ENCODE measurements around the gene PLB1.

PLB1 gene

DNA sequence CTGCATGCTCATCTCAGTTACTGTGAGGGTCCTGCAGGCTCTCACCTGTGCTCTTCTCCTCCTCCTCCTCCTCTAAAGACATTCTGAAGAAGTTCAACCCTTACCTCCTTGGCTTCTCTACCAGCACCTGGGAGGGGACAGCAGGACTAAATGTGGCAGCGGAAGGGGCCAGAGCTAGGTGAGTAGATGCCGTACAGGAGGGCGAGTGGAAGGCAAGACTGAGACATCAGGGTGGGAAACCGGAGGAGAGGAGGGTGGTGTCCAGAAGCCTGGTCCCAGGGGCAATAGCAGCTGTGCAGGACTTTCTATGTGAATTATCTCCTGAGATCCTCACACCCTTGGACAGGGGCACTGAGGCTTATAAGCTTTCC, 124.9 kb downstream of the PLB1 start:
- Histone ChIP-seq H3K4me3 (replicated peaks; ENCODE audit: insufficient read depth, low read length) (no peak overlapping the region), H3K27me3 (ENCODE audit: insufficient read depth, poor library complexity, severe bottlenecking) (no peaks in the 10 kb centered on the region), H3K27ac (replicated peaks) (peak overlapping the region; percentile 92)
- TF ChIP-seq, protein P1, sequence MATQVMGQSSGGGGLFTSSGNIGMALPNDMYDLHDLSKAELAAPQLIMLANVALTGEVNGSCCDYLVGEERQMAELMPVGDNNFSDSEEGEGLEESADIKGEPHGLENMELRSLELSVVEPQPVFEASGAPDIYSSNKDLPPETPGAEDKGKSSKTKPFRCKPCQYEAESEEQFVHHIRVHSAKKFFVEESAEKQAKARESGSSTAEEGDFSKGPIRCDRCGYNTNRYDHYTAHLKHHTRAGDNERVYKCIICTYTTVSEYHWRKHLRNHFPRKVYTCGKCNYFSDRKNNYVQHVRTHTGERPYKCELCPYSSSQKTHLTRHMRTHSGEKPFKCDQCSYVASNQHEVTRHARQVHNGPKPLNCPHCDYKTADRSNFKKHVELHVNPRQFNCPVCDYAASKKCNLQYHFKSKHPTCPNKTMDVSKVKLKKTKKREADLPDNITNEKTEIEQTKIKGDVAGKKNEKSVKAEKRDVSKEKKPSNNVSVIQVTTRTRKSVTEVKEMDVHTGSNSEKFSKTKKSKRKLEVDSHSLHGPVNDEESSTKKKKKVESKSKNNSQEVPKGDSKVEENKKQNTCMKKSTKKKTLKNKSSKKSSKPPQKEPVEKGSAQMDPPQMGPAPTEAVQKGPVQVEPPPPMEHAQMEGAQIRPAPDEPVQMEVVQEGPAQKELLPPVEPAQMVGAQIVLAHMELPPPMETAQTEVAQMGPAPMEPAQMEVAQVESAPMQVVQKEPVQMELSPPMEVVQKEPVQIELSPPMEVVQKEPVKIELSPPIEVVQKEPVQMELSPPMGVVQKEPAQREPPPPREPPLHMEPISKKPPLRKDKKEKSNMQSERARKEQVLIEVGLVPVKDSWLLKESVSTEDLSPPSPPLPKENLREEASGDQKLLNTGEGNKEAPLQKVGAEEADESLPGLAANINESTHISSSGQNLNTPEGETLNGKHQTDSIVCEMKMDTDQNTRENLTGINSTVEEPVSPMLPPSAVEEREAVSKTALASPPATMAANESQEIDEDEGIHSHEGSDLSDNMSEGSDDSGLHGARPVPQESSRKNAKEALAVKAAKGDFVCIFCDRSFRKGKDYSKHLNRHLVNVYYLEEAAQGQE (IDR thresholded peaks at IDR 0.05; ENCODE audit: insufficient replicate concordance, low read depth): no peak
- TF ChIP-seq SPI1 (IDR thresholded peaks at IDR 0.05; ENCODE audit: borderline replicate concordance, low read depth) (no peak), POLR2AphosphoS5 (IDR thresholded peaks at IDR 0.05; ENCODE audit: low read depth) (no peak), GABPA (IDR thresholded peaks at IDR 0.05; ENCODE audit: low read depth) (no peak)
- TF ChIP-seq, protein P2, sequence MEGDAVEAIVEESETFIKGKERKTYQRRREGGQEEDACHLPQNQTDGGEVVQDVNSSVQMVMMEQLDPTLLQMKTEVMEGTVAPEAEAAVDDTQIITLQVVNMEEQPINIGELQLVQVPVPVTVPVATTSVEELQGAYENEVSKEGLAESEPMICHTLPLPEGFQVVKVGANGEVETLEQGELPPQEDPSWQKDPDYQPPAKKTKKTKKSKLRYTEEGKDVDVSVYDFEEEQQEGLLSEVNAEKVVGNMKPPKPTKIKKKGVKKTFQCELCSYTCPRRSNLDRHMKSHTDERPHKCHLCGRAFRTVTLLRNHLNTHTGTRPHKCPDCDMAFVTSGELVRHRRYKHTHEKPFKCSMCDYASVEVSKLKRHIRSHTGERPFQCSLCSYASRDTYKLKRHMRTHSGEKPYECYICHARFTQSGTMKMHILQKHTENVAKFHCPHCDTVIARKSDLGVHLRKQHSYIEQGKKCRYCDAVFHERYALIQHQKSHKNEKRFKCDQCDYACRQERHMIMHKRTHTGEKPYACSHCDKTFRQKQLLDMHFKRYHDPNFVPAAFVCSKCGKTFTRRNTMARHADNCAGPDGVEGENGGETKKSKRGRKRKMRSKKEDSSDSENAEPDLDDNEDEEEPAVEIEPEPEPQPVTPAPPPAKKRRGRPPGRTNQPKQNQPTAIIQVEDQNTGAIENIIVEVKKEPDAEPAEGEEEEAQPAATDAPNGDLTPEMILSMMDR (IDR thresholded peaks at IDR 0.05; ENCODE audit: insufficient read depth, low read length): no peak
- DNase-seq (ENCODE audit: low read depth in 1 of 2, low spot score in 1 of 2): no peak

DNA sequence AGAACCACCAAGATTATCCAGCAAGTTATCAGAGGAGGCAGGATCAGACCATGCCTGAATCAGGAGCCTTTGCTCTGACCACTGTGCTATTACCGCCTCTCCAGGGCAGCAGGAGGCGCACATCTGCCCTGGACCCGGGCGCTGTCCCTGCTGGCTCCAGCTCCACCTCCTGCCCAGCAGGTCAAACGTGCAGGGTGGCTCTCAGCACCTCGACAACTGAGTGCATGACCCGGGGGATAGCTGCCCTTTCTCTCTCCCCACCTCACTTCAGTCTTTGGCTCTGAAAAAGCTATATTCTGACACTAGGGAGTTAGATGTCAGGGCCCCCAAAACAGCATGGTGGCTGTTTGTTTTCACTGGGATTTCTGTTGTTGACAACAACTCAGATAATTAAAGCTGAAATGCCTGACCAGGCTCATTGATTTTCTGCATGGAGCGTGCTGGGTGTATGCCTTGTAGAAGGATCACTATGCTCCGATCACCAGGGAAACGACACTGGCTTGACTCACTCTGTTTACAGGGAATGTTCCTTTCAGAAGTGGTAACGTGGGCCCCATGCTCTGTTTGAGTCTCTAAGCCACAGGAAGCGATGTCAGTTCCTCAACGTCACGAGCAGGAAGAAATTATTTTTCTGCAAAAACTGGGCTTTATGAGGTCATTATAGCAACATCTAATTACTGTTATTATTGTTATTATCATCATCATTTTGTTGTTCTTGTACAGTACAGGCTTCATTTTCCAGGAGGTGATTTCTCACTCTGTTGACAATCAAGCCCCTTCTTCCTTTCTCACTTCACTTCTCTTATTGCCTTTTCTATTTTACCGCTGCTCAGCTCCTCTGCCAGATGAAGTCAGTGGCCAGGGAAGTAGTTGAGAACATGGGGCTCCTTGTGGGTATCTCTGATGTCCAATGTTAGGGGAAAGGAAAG, 125.6 kb downstream of the PLB1 start:
- H3K27ac ChIP-seq (replicated peaks): peak overlapping the region; percentile 92
- H3K4me3 ChIP-seq (replicated peaks; ENCODE audit: insufficient read depth, low read length): no peak overlapping the region
- no peaks in the 10 kb centered on the region for H3K27me3 ChIP-seq (ENCODE audit: insufficient read depth, poor library complexity, severe bottlenecking)
- DNase-seq (ENCODE audit: low read depth in 1 of 2, low spot score in 1 of 2): peak; percentile 62 to 81
- TF ChIP-seq, protein P1 (IDR thresholded peaks at IDR 0.05; ENCODE audit: insufficient replicate concordance, low read depth): no peak
- TF ChIP-seq, protein P2 (IDR thresholded peaks at IDR 0.05; ENCODE audit: insufficient read depth, low read length): peak; percentile 30
- TF ChIP-seq SPI1 (IDR thresholded peaks at IDR 0.05; ENCODE audit: borderline replicate concordance, low read depth): peak; percentile 12; the same call in 1 of the 2 replicates
- TF ChIP-seq POLR2AphosphoS5 (IDR thresholded peaks at IDR 0.05; ENCODE audit: low read depth): peak; percentile 47; the same call in 1 of the 2 replicates
- peak; percentile 50; the same call in 1 of the 2 replicates for TF ChIP-seq GABPA (IDR thresholded peaks at IDR 0.05; ENCODE audit: low read depth)

DNA sequence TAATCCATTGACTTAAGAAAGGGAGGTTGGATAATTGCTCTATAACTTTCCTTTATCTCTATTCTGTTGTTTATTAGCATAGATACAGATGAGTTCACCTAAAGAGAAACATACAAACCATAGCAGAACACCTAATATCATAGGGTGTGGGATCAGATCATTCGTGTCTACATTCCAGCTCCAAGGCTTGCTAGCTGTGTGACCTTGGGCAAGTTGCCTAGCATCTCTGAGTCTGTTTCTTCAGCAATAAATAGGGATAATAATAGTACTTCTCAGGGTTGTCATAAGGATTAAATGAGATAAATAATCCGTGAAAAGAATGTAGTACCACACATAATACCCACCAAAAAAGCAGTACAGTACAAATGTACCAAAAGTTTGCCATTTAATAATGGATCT, 126.2 kb downstream of the PLB1 start:
- peak overlapping the region; percentile 92 for H3K27ac ChIP-seq (replicated peaks)

More for the DNA sequence above, 126.2 kb downstream of the PLB1 start:
- TF ChIP-seq, protein P1 (IDR thresholded peaks at IDR 0.05; ENCODE audit: insufficient replicate concordance, low read depth): no peak
- TF ChIP-seq POLR2AphosphoS5 (IDR thresholded peaks at IDR 0.05; ENCODE audit: low read depth) (no peak), SPI1 (IDR thresholded peaks at IDR 0.05; ENCODE audit: borderline replicate concordance, low read depth) (no peak), GABPA (IDR thresholded peaks at IDR 0.05; ENCODE audit: low read depth) (no peak)
- TF ChIP-seq, protein P2 (IDR thresholded peaks at IDR 0.05; ENCODE audit: insufficient read depth, low read length): no peak
- no peak for DNase-seq (ENCODE audit: low read depth in 1 of 2, low spot score in 1 of 2)
- H3K27me3 ChIP-seq (ENCODE audit: insufficient read depth, poor library complexity, severe bottlenecking): no peaks in the 10 kb centered on the region
- H3K4me3 ChIP-seq (replicated peaks; ENCODE audit: insufficient read depth, low read length): no peak overlapping the region
